GM19397 (cell line): ENCODE results near the gene AIG1.
"Not testable (repeated sequence)": the region's sequence is repeated elsewhere in the genome, so short reads cannot be mapped to it uniquely, and the experiment has no call there.

ENCODE experiments used
- ATAC-seq: cut with Tn5 transposase; IDR thresholded peaks from one replicate; pipeline ENCODE4 v1.9.1; 2021; ENCODE audit warnings: mild to moderate bottlenecking, moderate library complexity; ENCODE audit not compliant: unreplicated experiment

The AIG1 gene

GRCh38 chr6:143125455-143125854 lies 64.8 kb downstream of the AIG1 start:
- ATAC-seq = no peak

GRCh38 chr6:143125864-143126573 lies 65.3 kb downstream of the AIG1 start:
- no peak for ATAC-seq

- ATAC-seq = no peak
Observed at GRCh38 chr6:143126574-143126941, 65.9 kb downstream of the AIG1 start.

- no peak for ATAC-seq
Observed at GRCh38 chr6:143127941-143128680, 67.4 kb downstream of the AIG1 start.

GRCh38 chr6:143128681-143129015 lies 68.0 kb downstream of the AIG1 start:
- no peak for ATAC-seq

GRCh38 chr6:143130928-143131327 lies 70.2 kb downstream of the AIG1 start:
- ATAC-seq = no peak

GRCh38 chr6:143135325-143135724 lies 74.6 kb downstream of the AIG1 start:
- ATAC-seq = no peak

GRCh38 chr6:143135797-143136561 lies 75.3 kb downstream of the AIG1 start:
- no peak for ATAC-seq

GRCh38 chr6:143136647-143137046 lies 76.0 kb downstream of the AIG1 start:
- ATAC-seq = no peak

GRCh38 chr6:143139239-143139784 lies 78.6 kb downstream of the AIG1 start:
- no peak for ATAC-seq

GRCh38 chr6:143139884-143140283 lies 79.2 kb downstream of the AIG1 start:
- ATAC-seq = not testable (repeated sequence)

GRCh38 chr6:143140767-143141166 lies 80.1 kb downstream of the AIG1 start:
- ATAC-seq = no peak

GRCh38 chr6:143141442-143141841 lies 80.8 kb downstream of the AIG1 start:
- no peak for ATAC-seq

GRCh38 chr6:143146186-143146851 lies 85.6 kb downstream of the AIG1 start:
- ATAC-seq = no peak

GRCh38 chr6:143149771-143150170 lies 89.1 kb downstream of the AIG1 start:
- ATAC-seq = no peak

GRCh38 chr6:143150281-143150680 lies 89.6 kb downstream of the AIG1 start:
- ATAC-seq = no peak

- no peak for ATAC-seq
Observed at GRCh38 chr6:143151381-143151780, 90.7 kb downstream of the AIG1 start.

GRCh38 chr6:143155681-143156080 lies 95.0 kb downstream of the AIG1 start:
- no peak for ATAC-seq

- ATAC-seq = no peak
Observed at GRCh38 chr6:143157131-143157530, 96.4 kb downstream of the AIG1 start.

- no peak for ATAC-seq
Observed at GRCh38 chr6:143158113-143158581, 97.5 kb downstream of the AIG1 start.

GRCh38 chr6:143159001-143159400 lies 98.3 kb downstream of the AIG1 start:
- no peak for ATAC-seq
